ENCODE results near the gene LZTR1.
"Not testable (repeated sequence)": the region's sequence is repeated elsewhere in the genome, so short reads cannot be mapped to it uniquely, and the experiment has no call there.

LZTR1 gene

GRCh38 chr22:20981787-20982562, at the start of gene LZTR1:
Gene LZTR1, plus strand, starts transcription at chr22:20982297. Its CDS starts 75 bp downstream, at chr22:20982372.
- H3K27ac ChIP-seq = peak within 1 kb of the TSS; percentile 97
- TF ChIP-seq CTCF (conservative IDR thresholded peaks at IDR 0.05) = peak; percentile 79

- no peak for TF ChIP-seq CTCF (conservative IDR thresholded peaks at IDR 0.05)
- no peak overlapping the region for H3K27ac ChIP-seq
These were observed 48.2 kb upstream of the LZTR1 start for GRCh38 chr22:20933910-20934309.

- not testable (repeated sequence) for H3K27ac ChIP-seq
These were observed 47.0 kb upstream of the LZTR1 start for GRCh38 chr22:20935049-20935448.

- peak overlapping the region; percentile 71 for H3K27ac ChIP-seq
These were observed 46.1 kb upstream of the LZTR1 start for GRCh38 chr22:20935780-20936539.

- no peak for TF ChIP-seq CTCF (conservative IDR thresholded peaks at IDR 0.05)
- peak overlapping the region; percentile 71 for H3K27ac ChIP-seq
These were observed 44.9 kb upstream of the LZTR1 start for GRCh38 chr22:20937031-20937793.

GRCh38 chr22:20937794-20938671, 44.1 kb upstream of the LZTR1 start:
- H3K27ac ChIP-seq = peak overlapping the region; percentile 71
- TF ChIP-seq CTCF (conservative IDR thresholded peaks at IDR 0.05) = no peak

- peak overlapping the region; percentile 13; the same call in 1 of the 2 replicates for H3K27ac ChIP-seq
These were observed 42.5 kb upstream of the LZTR1 start for GRCh38 chr22:20939457-20940185.

- H3K27ac ChIP-seq = peak overlapping the region; percentile 13; the same call in 1 of the 2 replicates
- TF ChIP-seq CTCF (conservative IDR thresholded peaks at IDR 0.05) = no peak
These were observed 41.9 kb upstream of the LZTR1 start for GRCh38 chr22:20940186-20940651.

Measured in VCaP (cell line).